Caco-2 (cell line): ENCODE measurements around the gene RNF223. TPM values are rescaled to one million over a fixed set of nuclear protein-coding genes. Genes with fewer than 3 reads are reported as not detected.
A peak's percentile ranks its signal among the peaks of the same experiment; 100 is the strongest.

Experiments
- BruUV-seq: library from RNA; stranded (reverse); fragments of 400-500 nt; replicated peaks from 2 replicates; lab custom pipeline; 2021; lab: Mats Ljungman, UMichigan
- CTCF ChIA-PET: fragments of 300-600 bp; sonication (Branson Sonifier 250); formaldehyde crosslinking; loops from one replicate; lab custom pipeline; 2022; ENCODE audit warnings: antibody characterized with exemption; lab: Charles Lee
- POLR2A ChIA-PET: fragments of 300-600 bp; sonication (Branson Sonifier 250); formaldehyde crosslinking; loops from one replicate; lab custom pipeline; 2022; ENCODE audit warnings: antibody characterized with exemption; lab: Charles Lee
- DNase-seq, 2 experiments: peaks; one replicate each; pipeline versions ENCODE4 v3.0.0 to v3.0.0-alpha.2; 2020 to 2022
- H3K27me3 ChIP-seq: replicated peaks from 2 replicates; pipeline ENCODE4 v1.6.0; 2011; ENCODE audit warnings: low read length; ENCODE audit not compliant: control insufficient read depth, insufficient read depth
- H3K36me3 ChIP-seq: 2 replicates; pipeline ENCODE4 v1.5.1; 2011; ENCODE audit warnings: low read length; ENCODE audit not compliant: control insufficient read depth, insufficient read depth
- H3K4me1 ChIP-seq: fragments of 250-450 bp; sonication (Bioruptor Pico); 2 replicates; pipeline ENCODE4 v1.5.1; 2020; ENCODE audit warnings: mild to moderate bottlenecking
- H3K4me3 ChIP-seq: 2 replicates; pipeline ENCODE4 v1.5.1; 2011; ENCODE audit warnings: low read depth, mild to moderate bottlenecking, control low read depth, low read length
- H3K9me3 ChIP-seq: fragments of 250-450 bp; sonication (Bioruptor Pico); 2 replicates; pipeline ENCODE4 v1.5.1; 2020; ENCODE audit warnings: mild to moderate bottlenecking, moderate library complexity
- H3K27ac Mint-ChIP-seq: one replicate; pipeline ENCODE4 v1.8.0; 2022; ENCODE audit warnings: mixed read lengths; ENCODE audit not compliant: unreplicated experiment
- H3K27me3 Mint-ChIP-seq: one replicate; pipeline ENCODE4 v1.8.0; 2022; ENCODE audit warnings: mixed read lengths; ENCODE audit not compliant: insufficient read depth, unreplicated experiment
- H3K36me3 Mint-ChIP-seq: one replicate; pipeline ENCODE4 v1.8.0; 2022; ENCODE audit warnings: mild to moderate bottlenecking, mixed read lengths; ENCODE audit not compliant: insufficient read depth, unreplicated experiment
- H3K4me1 Mint-ChIP-seq: one replicate; pipeline ENCODE4 v1.8.0; 2022; ENCODE audit warnings: low read depth, mixed read lengths; ENCODE audit not compliant: unreplicated experiment
- H3K4me3 Mint-ChIP-seq: one replicate; pipeline ENCODE4 v1.8.0; 2022; ENCODE audit warnings: mild to moderate bottlenecking, moderate library complexity, mixed read lengths; ENCODE audit not compliant: unreplicated experiment
- H3K9me3 Mint-ChIP-seq: one replicate; pipeline ENCODE4 v1.8.0; 2022; ENCODE audit warnings: mixed read lengths; ENCODE audit not compliant: unreplicated experiment
- CTCF ChIP-seq, 2 experiments: fragments of 200-600 bp in 1 of 2; IDR thresholded peaks; 1 replicate in 1 of 2; 2 replicates in 1 of 2; pipeline versions ENCODE4 v1.5.1 to v1.8.0; 2011 to 2022; ENCODE audit warnings: antibody characterized with exemption in 1 of 2, control low read depth in 1 of 2, inconsistent platforms in 1 of 2, low read depth in 1 of 2, low read length in 1 of 2, mild to moderate bottlenecking in 1 of 2, moderate library complexity in 1 of 2; ENCODE audit not compliant: insufficient read depth in 1 of 2, severe bottlenecking in 1 of 2, unreplicated experiment in 1 of 2
- intact Hi-C: fragments of 100-400 bp; cut with micrococcal nuclease; formaldehyde crosslinking; loops from one replicate; pipeline ENCODE4 v1.10.0; 2022; ENCODE audit not compliant: unreplicated experiment
- total RNA-seq: library from RNA; stranded (reverse); gene quantifications from 2 replicates; pipeline ENCODE4 v1.2.3, GENCODE V29; 2022

RNF223 gene
- total RNA-seq, 1 experiment from 2014 or later = 0.57 TPM

DNA sequence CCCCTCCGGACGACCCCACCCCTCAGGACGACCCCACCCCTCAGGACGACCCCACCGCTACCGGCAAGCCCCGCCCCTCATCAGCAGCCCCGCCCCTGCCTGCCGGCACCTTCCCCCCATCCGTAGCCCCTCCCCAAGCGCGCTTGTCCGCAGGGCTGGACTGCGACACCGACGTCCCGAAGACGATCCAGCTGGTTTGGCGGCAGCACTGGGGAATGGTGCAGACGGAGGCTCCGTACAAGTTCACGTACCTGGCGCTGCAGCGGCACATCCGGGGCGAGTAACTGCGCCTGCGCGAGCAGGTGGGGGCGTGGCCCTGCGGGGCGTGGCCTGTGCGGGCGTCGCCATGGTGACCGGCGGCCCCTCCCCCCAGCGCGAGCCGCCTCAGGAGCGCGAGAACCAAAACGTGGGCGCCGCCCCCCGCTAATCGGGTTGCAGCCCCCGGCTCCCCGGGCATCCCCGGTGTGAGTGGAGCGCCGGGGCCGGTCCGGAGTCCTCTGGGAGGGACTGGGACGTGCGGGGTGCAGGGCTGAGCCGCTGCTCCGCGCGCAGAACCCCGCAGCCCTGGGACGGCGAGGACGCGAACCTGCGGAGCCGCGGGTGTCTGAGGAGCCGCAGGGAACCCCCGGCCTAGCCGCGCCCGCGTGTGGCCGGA is 4.9 kb downstream of the RNF223 start:
- TF ChIP-seq CTCF (IDR thresholded peaks at IDR 0.05; ENCODE audit: insufficient read depth in 1 of 2, low read depth in 1 of 2, low read length in 1 of 2, severe bottlenecking in 1 of 2, unreplicated experiment in 1 of 2) = no peak
- H3K9me3 Mint-ChIP-seq = no peaks in the 10 kb centered on the region
- Histone ChIP-seq H3K36me3 (no peaks in the 10 kb centered on the region), H3K4me3 (peak overlapping the region; percentile 72), H3K4me1 (peaks cover 24% of the 10 kb centered on the region), H3K27me3 (no peaks in the 10 kb centered on the region), H3K9me3 (no peaks in the 10 kb centered on the region)
- no peaks in the 10 kb centered on the region for H3K4me1 Mint-ChIP-seq
- H3K27ac Mint-ChIP-seq = no peak overlapping the region
- BruUV-seq = no TSS peak
- POLR2A ChIA-PET = interaction anchor here (0.5 to 0.6 kb wide), 3 partner anchors 67 to 667 kb away, joined by 4 to 5 read pairs (median 4); partner anchors contain the start of gene PLEKHN1
- no peaks in the 10 kb centered on the region for H3K27me3 Mint-ChIP-seq
- H3K4me3 Mint-ChIP-seq = peak overlapping the region; percentile 68
- CTCF ChIA-PET = no interaction called here
- intact Hi-C loops = no loop called here
- DNase-seq = peak; percentile 89 to 93
- peaks cover 8% of the 10 kb centered on the region for H3K36me3 Mint-ChIP-seq

DNA sequence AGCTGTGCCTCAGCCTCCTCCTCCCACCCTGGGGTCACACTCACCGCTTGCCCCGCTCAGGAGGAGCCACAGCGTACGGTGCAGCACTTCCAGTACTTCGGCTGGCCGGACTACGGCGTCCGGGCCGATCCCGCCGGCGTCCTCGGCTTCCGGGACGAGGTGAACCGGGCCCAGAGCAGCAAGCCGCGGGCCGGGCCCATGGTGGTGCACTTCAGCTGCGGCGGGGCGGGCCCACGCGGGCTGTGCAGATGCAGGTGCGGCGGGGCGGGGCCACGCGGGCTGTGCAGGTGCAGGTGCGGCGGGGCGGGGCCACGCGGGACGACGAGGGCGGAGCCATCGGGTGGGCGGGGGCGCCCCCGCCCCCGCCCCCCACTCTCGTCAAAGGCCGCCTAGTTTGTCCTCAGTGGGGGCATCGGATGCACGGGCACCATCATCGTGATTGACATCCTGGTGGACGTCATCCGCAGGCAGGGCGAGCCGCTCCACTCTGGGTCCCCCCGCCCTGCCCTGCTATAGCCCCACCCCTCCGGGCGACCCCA is 5.5 kb downstream of the RNF223 start:
- Histone ChIP-seq H3K9me3 (no peaks in the 10 kb centered on the region), H3K4me3 (peak overlapping the region; percentile 72), H3K36me3 (no peaks in the 10 kb centered on the region), H3K27me3 (no peaks in the 10 kb centered on the region), H3K4me1 (peaks cover 25% of the 10 kb centered on the region)
- H3K27ac Mint-ChIP-seq = no peak overlapping the region
- CTCF ChIA-PET = no interaction called here
- BruUV-seq = no TSS peak
- TF ChIP-seq CTCF (IDR thresholded peaks at IDR 0.05; ENCODE audit: insufficient read depth in 1 of 2, low read depth in 1 of 2, low read length in 1 of 2, severe bottlenecking in 1 of 2, unreplicated experiment in 1 of 2) = no peak
- H3K27me3 Mint-ChIP-seq = no peaks in the 10 kb centered on the region
- DNase-seq = peak; percentile 59 to 71
- H3K36me3 Mint-ChIP-seq = peaks cover 8% of the 10 kb centered on the region
- intact Hi-C loops = no loop called here
- no peaks in the 10 kb centered on the region for H3K9me3 Mint-ChIP-seq
- H3K4me1 Mint-ChIP-seq = no peaks in the 10 kb centered on the region
- H3K4me3 Mint-ChIP-seq = peak overlapping the region; percentile 68
- POLR2A ChIA-PET = interaction anchor here (0.5 to 0.6 kb wide), 3 partner anchors 67 to 667 kb away, joined by 4 to 5 read pairs (median 4); partner anchors contain the start of gene PLEKHN1

GRCh38 chr1:1067860-1068516 is 6.1 kb downstream of the RNF223 start:
- no peak for DNase-seq
- no peak for TF ChIP-seq CTCF (IDR thresholded peaks at IDR 0.05; ENCODE audit: insufficient read depth in 1 of 2, low read depth in 1 of 2, low read length in 1 of 2, severe bottlenecking in 1 of 2, unreplicated experiment in 1 of 2)
- ChIA-PET CTCF (no interaction called here), POLR2A (no interaction called here)
- Mint-ChIP-seq H3K27ac (no peak overlapping the region), H3K27me3 (no peaks in the 10 kb centered on the region), H3K36me3 (peaks cover 8% of the 10 kb centered on the region), H3K4me1 (no peaks in the 10 kb centered on the region), H3K9me3 (no peaks in the 10 kb centered on the region), H3K4me3 (peak overlapping the region; percentile 68)
- Histone ChIP-seq H3K4me3 (peak overlapping the region; percentile 72), H3K9me3 (no peaks in the 10 kb centered on the region), H3K27me3 (no peaks in the 10 kb centered on the region), H3K36me3 (no peaks in the 10 kb centered on the region), H3K4me1 (peaks cover 24% of the 10 kb centered on the region)
- intact Hi-C loops = no loop called here
- no TSS peak for BruUV-seq
